Measurements from ENCODE around the gene AK5. TPM values are rescaled to one million over a fixed set of nuclear protein-coding genes. Genes with fewer than 3 reads are reported as not detected.

The AK5 gene
- polyA plus RNA-seq, 2 of the 4 experiments (the other 2 are of a cell fraction), result 4.9 to 6.1 TPM

DNA sequence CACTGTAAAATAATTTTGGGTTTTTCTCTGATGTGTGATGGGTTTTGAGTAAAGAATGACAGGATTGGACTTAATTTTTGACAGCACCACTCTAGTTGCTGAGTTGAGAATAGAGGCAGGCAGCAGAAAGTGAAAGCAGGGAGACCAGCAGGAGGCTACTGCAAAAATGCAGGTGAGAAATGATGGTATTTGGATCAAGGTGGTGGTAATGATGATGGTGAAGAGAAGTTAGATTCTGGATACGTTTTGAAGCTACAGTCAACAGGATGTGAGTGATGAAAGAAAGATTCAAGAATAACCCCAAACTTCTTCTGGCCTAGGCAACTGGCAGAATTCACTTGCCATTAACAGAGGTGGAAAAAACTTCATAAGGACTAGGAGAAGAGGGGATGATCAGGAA is 14.8 kb upstream of the AK5 start:
- POLR2A ChIA-PET, result no interaction called here
- Histone ChIP-seq H3K9me3 (no peaks in the 10 kb centered on the region), H3K4me2 (no peak overlapping the region), H3K4me1 (peaks cover 7% of the 10 kb centered on the region), H3K4me3 (no peak overlapping the region), H3K27ac (no peak overlapping the region)
- FAIRE-seq (no peak), ATAC-seq (no peak), DNase-seq (ENCODE audit: low read depth in 1 of 2, low spot score in 1 of 2) (no peak)
- TF ChIP-seq NR3C1 (IDR thresholded peaks at IDR 0.05) (no peak), CBX8 (IDR thresholded peaks at IDR 0.05) (no peak), SMC3 (IDR thresholded peaks at IDR 0.05) (no peak), HOXA7 (CRISPR knock-in tag; IDR thresholded peaks at IDR 0.05) (no peak), KDM1A (IDR thresholded peaks at IDR 0.05; ENCODE audit: low read depth) (no peak), POLR2AphosphoS2 (conservative IDR thresholded peaks at IDR 0.05; ENCODE audit: low read length) (no peak), EHMT2 (IDR thresholded peaks at IDR 0.05; ENCODE audit: low read depth) (no peak), CBX2 (IDR thresholded peaks at IDR 0.05; ENCODE audit: borderline replicate concordance, low read depth) (no peak), NPAS2 (CRISPR knock-in tag; IDR thresholded peaks at IDR 0.05; ENCODE audit: borderline replicate concordance) (no peak), PHF8 (IDR thresholded peaks at IDR 0.05; ENCODE audit: borderline replicate concordance, low read depth) (no peak), FOSL2 (IDR thresholded peaks at IDR 0.05) (no peak), FOSL2 (CRISPR knock-in tag; IDR thresholded peaks at IDR 0.05) (no peak), POLR2A (IDR thresholded peaks at IDR 0.05; ENCODE audit: low read length) (no peak), CTCF (IDR thresholded peaks at IDR 0.05) (no peak), HOXB13 (CRISPR knock-in tag; IDR thresholded peaks at IDR 0.05; ENCODE audit: low read depth) (no peak), ZFP36 (IDR thresholded peaks at IDR 0.05; ENCODE audit: borderline replicate concordance, partially characterized antibody) (no peak), FOXS1 (CRISPR knock-in tag; IDR thresholded peaks at IDR 0.05) (no peak), TFCP2L1 (CRISPR knock-in tag; IDR thresholded peaks at IDR 0.05) (no peak)
- TF ChIP-seq, protein P1, sequence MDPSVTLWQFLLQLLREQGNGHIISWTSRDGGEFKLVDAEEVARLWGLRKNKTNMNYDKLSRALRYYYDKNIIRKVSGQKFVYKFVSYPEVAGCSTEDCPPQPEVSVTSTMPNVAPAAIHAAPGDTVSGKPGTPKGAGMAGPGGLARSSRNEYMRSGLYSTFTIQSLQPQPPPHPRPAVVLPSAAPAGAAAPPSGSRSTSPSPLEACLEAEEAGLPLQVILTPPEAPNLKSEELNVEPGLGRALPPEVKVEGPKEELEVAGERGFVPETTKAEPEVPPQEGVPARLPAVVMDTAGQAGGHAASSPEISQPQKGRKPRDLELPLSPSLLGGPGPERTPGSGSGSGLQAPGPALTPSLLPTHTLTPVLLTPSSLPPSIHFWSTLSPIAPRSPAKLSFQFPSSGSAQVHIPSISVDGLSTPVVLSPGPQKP (IDR thresholded peaks at IDR 0.05; ENCODE audit: low read depth, low read length), result no peak
- TF ChIP-seq, protein P2, sequence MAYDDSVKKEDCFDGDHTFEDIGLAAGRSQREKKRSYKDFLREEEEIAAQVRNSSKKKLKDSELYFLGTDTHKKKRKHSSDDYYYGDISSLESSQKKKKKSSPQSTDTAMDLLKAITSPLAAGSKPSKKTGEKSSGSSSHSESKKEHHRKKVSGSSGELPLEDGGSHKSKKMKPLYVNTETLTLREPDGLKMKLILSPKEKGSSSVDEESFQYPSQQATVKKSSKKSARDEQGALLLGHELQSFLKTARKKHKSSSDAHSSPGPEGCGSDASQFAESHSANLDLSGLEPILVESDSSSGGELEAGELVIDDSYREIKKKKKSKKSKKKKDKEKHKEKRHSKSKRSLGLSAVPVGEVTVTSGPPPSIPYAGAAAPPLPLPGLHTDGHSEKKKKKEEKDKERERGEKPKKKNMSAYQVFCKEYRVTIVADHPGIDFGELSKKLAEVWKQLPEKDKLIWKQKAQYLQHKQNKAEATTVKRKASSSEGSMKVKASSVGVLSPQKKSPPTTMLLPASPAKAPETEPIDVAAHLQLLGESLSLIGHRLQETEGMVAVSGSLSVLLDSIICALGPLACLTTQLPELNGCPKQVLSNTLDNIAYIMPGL (CRISPR knock-in tag; IDR thresholded peaks at IDR 0.05; ENCODE audit: borderline replicate concordance), result no peak
- 44% methylated on average over 1 of the region's 1 CpG for WGBS (ENCODE audit: missing lambda C conversion rate)
- CTCF ChIA-PET, result no interaction called here

GRCh38 chr1:77271852-77272580 is 9.8 kb upstream of the AK5 start:
- no peak for ATAC-seq
- peaks cover 7% of the 10 kb centered on the region for H3K4me1 ChIP-seq
- H3K4me3 ChIP-seq, result no peak overlapping the region
- H3K27ac ChIP-seq, result no peak overlapping the region
- POLR2A ChIA-PET, result no interaction called here
- peak overlapping the region; percentile 27; the same call in 2 of the 3 replicates for H3K4me2 ChIP-seq
- no peak for DNase-seq (ENCODE audit: low read depth in 1 of 2, low spot score in 1 of 2)
- CTCF ChIA-PET, result interaction anchor here (1.5 kb wide), 1 partner anchor 11 kb away, joined by 3 read pairs; no protein-coding TSS in a partner anchor
- no peaks in the 10 kb centered on the region for H3K9me3 ChIP-seq
- FAIRE-seq, result no peak
- no peak for TF ChIP-seq EP300 (IDR thresholded peaks at IDR 0.05)
- TF ChIP-seq FOSL2 (IDR thresholded peaks at IDR 0.05), result no peak
- 0 out of 2 replicates have a peak, but pooled peaks have one; percentile 4 for TF ChIP-seq FOSL2 (CRISPR knock-in tag; IDR thresholded peaks at IDR 0.05)
- TF ChIP-seq HDAC2 (IDR thresholded peaks at IDR 0.05), result no peak
- no peak for TF ChIP-seq HEYL (CRISPR knock-in tag; IDR thresholded peaks at IDR 0.05)
- no peak for TF ChIP-seq PHF8 (IDR thresholded peaks at IDR 0.05; ENCODE audit: borderline replicate concordance, low read depth)
- TF ChIP-seq PBX3 (IDR thresholded peaks at IDR 0.05), result no peak

Measured in A549 (cell line).